K562 (cell line): ENCODE data around the gene PPP1CB. TPM values are rescaled to one million over a fixed set of nuclear protein-coding genes. Genes with fewer than 3 reads are reported as not detected.

Experiments
- ATAC-seq: fragments of 200-7000 bp; cut with Tn5 transposase; 3 replicates; pipeline ENCODE4 v1.9.1; 2020; ENCODE audit warnings: moderate library complexity
- BruUV-seq: library from RNA; stranded (reverse); fragments of 400-500 nt; replicated peaks from 2 replicates; lab custom pipeline; 2021; lab: Mats Ljungman, UMichigan
- CTCF ChIA-PET: fragments of 300-600 bp; formaldehyde crosslinking; extraction: SDS; loops from one replicate; lab custom pipeline; 2021; ENCODE audit warnings: low intra/inter-chr PET ratio; lab: Yijun Ruan, JAX
- POLR2A ChIA-PET: fragments of 300-600, 350-650 bp; sonication (Branson Sonifier 250); formaldehyde crosslinking; extraction: SDS; loops from one replicate; lab custom pipeline; 2021; ENCODE audit warnings: antibody characterized with exemption, inconsistent platforms; lab: Yijun Ruan, JAX
- DNase-seq, 4 experiments: peaks; one replicate each; pipeline versions ENCODE4 v3.0.0 to v3.0.0-alpha.2; 2011 to 2018; ENCODE audit warnings: low spot score in 3 of 4, mixed read lengths in 3 of 4; ENCODE audit errors: extremely low read depth in 1 of 4
- FAIRE-seq: peaks from 2 replicates; lab custom pipeline; 2011; peaks lifted over from hg19 to GRCh38; lab: Jason Lieb, UNC
- H2AFZ ChIP-seq: 2 replicates; pipeline ENCODE4 v1.6.0; 2011; ENCODE audit warnings: low read depth, low read length, control low read depth, inconsistent platforms
- H3K27ac ChIP-seq: fragments of 200-600 bp; 3 replicates; pipeline ENCODE4 v1.8.0; 2011; ENCODE audit warnings: low read depth, mild to moderate bottlenecking, control low read depth, inconsistent platforms, low read length, moderate library complexity, mixed read lengths; ENCODE audit errors: extremely low read depth
- H3K27me3 ChIP-seq, 2 experiments: fragments of 300-600 bp in 1 of 2; 2 replicates in 1 of 2; 3 replicates in 1 of 2; pipeline versions ENCODE4 v1.6.0 to v1.8.0; 2011; ENCODE audit warnings: inconsistent platforms in 2 of 2, low read length in 2 of 2, mild to moderate bottlenecking in 1 of 2, mixed read lengths in 1 of 2, moderate library complexity in 1 of 2; ENCODE audit not compliant: control insufficient read depth in 2 of 2, insufficient read depth in 2 of 2
- H3K36me3 ChIP-seq: fragments of 300-600 bp; 3 replicates; pipeline ENCODE4 v1.8.0; 2011; ENCODE audit warnings: mild to moderate bottlenecking, low read length, inconsistent platforms; ENCODE audit not compliant: control insufficient read depth, insufficient read depth
- H3K4me1 ChIP-seq, 2 experiments: fragments of 200-600 bp in 1 of 2; replicated peaks in 1 of 2; 2 replicates in 1 of 2; 3 replicates in 1 of 2; pipeline versions ENCODE4 v1.5.1 to v1.8.0; 2011; ENCODE audit warnings: inconsistent platforms in 2 of 2, low read length in 2 of 2, mild to moderate bottlenecking in 1 of 2, mixed read lengths in 1 of 2, moderate library complexity in 1 of 2; ENCODE audit not compliant: control insufficient read depth in 2 of 2, insufficient read depth in 2 of 2
- H3K4me2 ChIP-seq: 2 replicates; pipeline ENCODE4 v1.6.1; 2011; ENCODE audit warnings: low read length, control low read depth, inconsistent platforms, mixed read lengths; ENCODE audit not compliant: insufficient read depth
- H3K4me3 ChIP-seq: fragments of 200-600 bp; sonication (generic), shearing (Covaris generic); 2 replicates; pipeline ENCODE4 v1.5.1; 2016; ENCODE audit warnings: control low read depth, inconsistent platforms
- H3K79me2 ChIP-seq: fragments of 200-600 bp; 3 replicates; pipeline ENCODE4 v1.8.0; 2011; ENCODE audit warnings: low read length, inconsistent platforms; ENCODE audit not compliant: control insufficient read depth, insufficient read depth
- H3K9ac ChIP-seq, 2 experiments: 2 replicates each; pipeline versions ENCODE4 v1.6.0 to v1.6.1; 2011; ENCODE audit warnings: low read depth in 2 of 2, low read length in 2 of 2, control low read depth in 1 of 2, inconsistent platforms in 1 of 2, mild to moderate bottlenecking in 1 of 2, mixed read lengths in 1 of 2; ENCODE audit not compliant: insufficient read depth in 1 of 2
- H3K9me1 ChIP-seq: one replicate; pipeline ENCODE4 v1.6.0; 2011; ENCODE audit warnings: inconsistent platforms, mild to moderate bottlenecking, low read length, moderate library complexity; ENCODE audit not compliant: control insufficient read depth, insufficient read depth
- H3K9me3 ChIP-seq: replicated peaks from 2 replicates; pipeline ENCODE4 v1.5.1; 2011; ENCODE audit warnings: low read depth, low read length, inconsistent platforms; ENCODE audit not compliant: control insufficient read depth, insufficient read depth
- H4K20me1 ChIP-seq: replicated peaks from 2 replicates; pipeline ENCODE4 v1.6.1; 2011; ENCODE audit warnings: low read length, inconsistent platforms, mixed read lengths; ENCODE audit not compliant: control insufficient read depth, insufficient read depth
- ARID2 ChIP-seq: fragments of 450-650 bp; IDR thresholded peaks from 2 replicates; pipeline ENCODE4 v1.6.1; 2017; ENCODE audit warnings: antibody characterized with exemption, mild to moderate bottlenecking
- CREB3 ChIP-seq: fragments of 450-650 bp; conservative IDR thresholded peaks from 2 replicates; pipeline ENCODE4 v1.6.1; 2016; ENCODE audit warnings: missing genetic modification characterization, low read depth, mild to moderate bottlenecking, missing compliant biosample characterization, moderate library complexity
- NR2C1 ChIP-seq, 2 experiments: fragments of 450-650 bp; IDR thresholded peaks; 2 replicates each; pipeline ENCODE4 v1.6.1; 2017; ENCODE audit warnings: mild to moderate bottlenecking in 2 of 2, antibody characterized with exemption in 1 of 2, inconsistent platforms in 1 of 2, missing compliant biosample characterization in 1 of 2, missing genetic modification characterization in 1 of 2
- OTX1 ChIP-seq: fragments of 450-650 bp; formaldehyde crosslinking; IDR thresholded peaks from 2 replicates; pipeline ENCODE4 v1.4.0; 2022; ENCODE audit warnings: mild to moderate bottlenecking
- SMAD4 ChIP-seq: fragments of 250-450 bp; sonication (Bioruptor Pico); conservative IDR thresholded peaks from 2 replicates; pipeline ENCODE4 v1.8.0; 2021; ENCODE audit warnings: inconsistent platforms, mild to moderate bottlenecking, moderate library complexity
- WGBS: fragments of 100-300 bp; shearing (Covaris generic); methylation state at CpG from one replicate; pipeline ENCODE4 v1.1.6; 2016; ENCODE audit warnings: low coverage, mixed read lengths; ENCODE audit not compliant: insufficient coverage; ENCODE audit errors: missing lambda C conversion rate; 5-methylcytosine and 5-hydroxymethylcytosine counted together
- in situ Hi-C: fragments of 300-500 bp; cut with MboI; formaldehyde crosslinking; loops from 4 replicates; pipeline ENCODE4 v1.15.0; 2018; ENCODE audit warnings: inconsistent platforms, mixed read lengths
- intact Hi-C: fragments of 100-400 bp; cut with micrococcal nuclease; formaldehyde crosslinking; loops from 2 replicates; pipeline ENCODE4 v1.14.2; 2022
- polyA plus RNA-seq, 8 experiments: library from polyadenylated mRNA; depleted of rRNA in 4 of 8; stranded (reverse) in 5 of 8; unstranded in 3 of 8; fragments of >200 nt; fragmentation: Nextera tagmentation in 2 of 8; fragmentation: Illumina TruSeq in 1 of 8; extraction: Ambion mirVana in 2 of 8; extraction: Trizol in 1 of 8; gene quantifications; 2 replicates each; pipeline versions ENCODE4 v1.2.1 to v1.2.3, GENCODE V29; 2011 to 2014; ENCODE audit warnings: inconsistent platforms in 1 of 8, missing spikeins in 1 of 8
- total RNA-seq, 7 experiments: library from RNA; depleted of rRNA in 6 of 7; stranded (reverse); fragments of >200 nt in 6 of 7; fragmentation: Illumina TruSeq in 2 of 7; extraction: Trizol in 2 of 7; gene quantifications; 2 replicates each; pipeline versions ENCODE4 v1.2.1 to v1.2.3, GENCODE V29; 2011 to 2021; ENCODE audit warnings: low replicate concordance in 1 of 7

PPP1CB gene
- total and polyA plus RNA-seq, 9 of the 15 experiments (the other 6 are each of a cell fraction or from before 2014, with no cell fraction given) = 25.6 to 118 (median 58.9) TPM

DNA sequence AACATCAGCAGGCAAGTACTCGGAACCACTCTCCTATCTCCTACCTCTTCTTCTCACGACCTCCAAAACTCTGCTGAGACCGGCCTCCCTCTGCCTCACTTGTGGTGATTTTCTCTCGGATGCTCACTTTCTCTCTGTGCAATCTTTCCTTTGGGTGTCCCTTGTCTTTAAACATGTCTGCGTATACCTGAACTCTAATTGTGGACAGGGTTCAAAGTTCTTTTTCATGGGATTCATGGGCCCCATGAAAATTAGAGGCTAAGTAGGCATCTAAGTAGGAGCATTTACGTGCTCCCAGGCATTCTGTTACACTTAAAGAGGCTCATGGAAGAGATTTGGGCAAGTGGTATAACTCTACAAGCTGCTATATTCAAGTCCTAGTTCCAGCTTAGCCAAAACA, 2.1 kb upstream of the PPP1CB start:
- peaks cover 35% of the 10 kb centered on the region for H3K79me2 ChIP-seq
- H3K36me3 ChIP-seq = no peaks in the 10 kb centered on the region
- in situ Hi-C loops (no loop called here), intact Hi-C loops (no loop called here)
- H3K9me1 ChIP-seq = no peaks in the 10 kb centered on the region
- H3K27ac ChIP-seq = no peak overlapping the region
- H2AFZ ChIP-seq = peak overlapping the region; percentile 92
- no TSS peak for BruUV-seq
- H3K4me1 ChIP-seq = peaks cover 3 to 20% of the 10 kb centered on the region in 2 experiments
- no peaks in the 10 kb centered on the region for H3K27me3 ChIP-seq
- 59% methylated on average over 6 of the region's 6 CpGs for WGBS
- ChIA-PET POLR2A (interaction anchor here (1.0 kb wide), 1 partner anchor 20 kb away, joined by 3 read pairs; no protein-coding TSS in a partner anchor), CTCF (no interaction called here)
- peak overlapping the region in 1 of 2 experiments; percentile 82; a peak in 1 of 4 replicates for H3K9ac ChIP-seq
- ATAC-seq (no peak), DNase-seq (peak in 1 of 4 experiments; percentile 8), FAIRE-seq (no peak)
- 0 out of 2 replicates have a peak, but pooled peaks cover 6% of the 10 kb centered on the region for H4K20me1 ChIP-seq
- H3K4me3 ChIP-seq = no peak overlapping the region
- H3K9me3 ChIP-seq = no peaks in the 10 kb centered on the region
- peak overlapping the region; percentile 92; the same call in 1 of the 2 replicates for H3K4me2 ChIP-seq
- 0 out of 2 replicates have a peak, but pooled peaks have one; percentile 10 for TF ChIP-seq SMAD4
- 0 out of 2 replicates have a peak, but pooled peaks have one; percentile 33 for TF ChIP-seq CREB3
- TF ChIP-seq NR2C1 (IDR thresholded peaks at IDR 0.05) = no peak
- 0 out of 2 replicates have a peak, but pooled peaks have one; percentile 6 for TF ChIP-seq NR2C1 (tag; IDR thresholded peaks at IDR 0.05)
- TF ChIP-seq OTX1 (CRISPR knock-in tag) = no peak
- no peak for TF ChIP-seq ARID2
